Forelimb muscle (tissue), 1 donor: Measurements from ENCODE around the gene NCKIPSD. TPM values are rescaled to one million over a fixed set of nuclear protein-coding genes. Genes with fewer than 3 reads are reported as not detected.

Source experiments
- DNase-seq: peaks from one replicate; pipeline ENCODE4 v3.0.0-alpha.2; 2013; ENCODE audit warnings: low read depth
- polyA plus RNA-seq: library from polyadenylated mRNA; unstranded; fragments of 120-200 nt; gene quantifications from one replicate; pipeline ENCODE4 v1.2.1, GENCODE V29; 2013; ENCODE audit not compliant: insufficient read length

Gene NCKIPSD
- polyA plus RNA-seq, 1 donor, result 8.1 TPM

- DNase-seq, result no peak
Measured at GRCh38 chr3:48696601-48697000, 10.9 kb upstream of the NCKIPSD start.

- no peak for DNase-seq
Measured at GRCh38 chr3:48696156-48696555, 10.4 kb upstream of the NCKIPSD start.

GRCh38 chr3:48695393-48695753, 9.7 kb upstream of the NCKIPSD start:
- no peak for DNase-seq

- DNase-seq, result no peak
Measured at GRCh38 chr3:48694610-48695392, 9.1 kb upstream of the NCKIPSD start.

- no peak for DNase-seq
Measured at GRCh38 chr3:48693826-48694225, 8.1 kb upstream of the NCKIPSD start.

- DNase-seq, result no peak
Measured at GRCh38 chr3:48692551-48692950, 6.8 kb upstream of the NCKIPSD start.

GRCh38 chr3:48690846-48691458, 5.2 kb upstream of the NCKIPSD start:
- no peak for DNase-seq

- no peak for DNase-seq
Measured at GRCh38 chr3:48689384-48689783, 3.7 kb upstream of the NCKIPSD start.

- no peak for DNase-seq
Measured at GRCh38 chr3:48688737-48689075, 3.0 kb upstream of the NCKIPSD start.

- DNase-seq, result no peak
Measured at GRCh38 chr3:48688032-48688736, 2.5 kb upstream of the NCKIPSD start.

GRCh38 chr3:48687220-48687678, 1.5 kb upstream of the NCKIPSD start:
- no peak for DNase-seq

GRCh38 chr3:48686538-48687219, 964 bp upstream of the NCKIPSD start:
- DNase-seq, result no peak

- DNase-seq, result no peak
Measured at GRCh38 chr3:48685293-48685602, 467 bp downstream of the NCKIPSD start.

GRCh38 chr3:48684480-48685143, 1.1 kb downstream of the NCKIPSD start:
- DNase-seq, result no peak

- DNase-seq, result no peak
Measured at GRCh38 chr3:48684054-48684349, 1.7 kb downstream of the NCKIPSD start.

- no peak for DNase-seq
Measured at GRCh38 chr3:48682786-48683185, 2.9 kb downstream of the NCKIPSD start.

- no peak for DNase-seq
Measured at GRCh38 chr3:48681974-48682610, 3.6 kb downstream of the NCKIPSD start.

GRCh38 chr3:48681541-48681880, 4.2 kb downstream of the NCKIPSD start:
- no peak for DNase-seq

GRCh38 chr3:48680811-48681540, 4.7 kb downstream of the NCKIPSD start:
- no peak for DNase-seq

- DNase-seq, result no peak
Measured at GRCh38 chr3:48679411-48680391, 6.0 kb downstream of the NCKIPSD start.
